ENCODE results near the gene ACSS1.

DNA sequence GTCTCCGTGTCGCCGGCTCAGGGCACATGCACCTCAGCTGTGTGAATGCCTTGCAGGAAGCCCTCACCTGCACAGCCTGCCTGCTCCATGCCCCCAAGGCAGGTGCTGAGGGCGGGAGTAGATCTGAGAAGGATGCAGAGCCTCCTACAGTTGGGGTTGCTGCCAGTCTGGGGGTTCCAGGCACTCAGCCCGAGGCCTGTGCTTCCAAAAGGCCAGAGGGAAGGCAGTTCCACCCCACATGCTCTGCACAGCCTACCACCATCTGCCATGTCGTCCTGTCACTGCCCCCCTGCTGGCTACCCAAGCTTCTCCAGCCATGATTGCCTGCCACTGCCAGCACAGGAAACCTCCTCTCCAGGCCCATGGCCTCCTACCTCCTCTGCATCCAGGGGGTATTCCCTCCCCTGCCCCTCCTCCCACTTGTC is 19.3 kb downstream of the ACSS1 start:
- TF ChIP-seq, protein P1, sequence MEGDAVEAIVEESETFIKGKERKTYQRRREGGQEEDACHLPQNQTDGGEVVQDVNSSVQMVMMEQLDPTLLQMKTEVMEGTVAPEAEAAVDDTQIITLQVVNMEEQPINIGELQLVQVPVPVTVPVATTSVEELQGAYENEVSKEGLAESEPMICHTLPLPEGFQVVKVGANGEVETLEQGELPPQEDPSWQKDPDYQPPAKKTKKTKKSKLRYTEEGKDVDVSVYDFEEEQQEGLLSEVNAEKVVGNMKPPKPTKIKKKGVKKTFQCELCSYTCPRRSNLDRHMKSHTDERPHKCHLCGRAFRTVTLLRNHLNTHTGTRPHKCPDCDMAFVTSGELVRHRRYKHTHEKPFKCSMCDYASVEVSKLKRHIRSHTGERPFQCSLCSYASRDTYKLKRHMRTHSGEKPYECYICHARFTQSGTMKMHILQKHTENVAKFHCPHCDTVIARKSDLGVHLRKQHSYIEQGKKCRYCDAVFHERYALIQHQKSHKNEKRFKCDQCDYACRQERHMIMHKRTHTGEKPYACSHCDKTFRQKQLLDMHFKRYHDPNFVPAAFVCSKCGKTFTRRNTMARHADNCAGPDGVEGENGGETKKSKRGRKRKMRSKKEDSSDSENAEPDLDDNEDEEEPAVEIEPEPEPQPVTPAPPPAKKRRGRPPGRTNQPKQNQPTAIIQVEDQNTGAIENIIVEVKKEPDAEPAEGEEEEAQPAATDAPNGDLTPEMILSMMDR (IDR thresholded peaks at IDR 0.05): no peak
- no peak for TF ChIP-seq POLR2AphosphoS5 (IDR thresholded peaks at IDR 0.05)
- TF ChIP-seq POLR2A (IDR thresholded peaks at IDR 0.05): no peak
- TF ChIP-seq EP300 (IDR thresholded peaks at IDR 0.05): no peak

All from upper lobe of left lung (tissue), 4 donors.